ENCODE data around the gene CEP70. TPM values are rescaled to one million over a fixed set of nuclear protein-coding genes. Genes with fewer than 3 reads are reported as not detected.

CEP70 gene
- total and polyA plus RNA-seq, 10 of the 15 experiments (the other 5 are each of a cell fraction or from before 2014, with no cell fraction given): 1.4 to 9.3 (median 2.2) TPM

DNA sequence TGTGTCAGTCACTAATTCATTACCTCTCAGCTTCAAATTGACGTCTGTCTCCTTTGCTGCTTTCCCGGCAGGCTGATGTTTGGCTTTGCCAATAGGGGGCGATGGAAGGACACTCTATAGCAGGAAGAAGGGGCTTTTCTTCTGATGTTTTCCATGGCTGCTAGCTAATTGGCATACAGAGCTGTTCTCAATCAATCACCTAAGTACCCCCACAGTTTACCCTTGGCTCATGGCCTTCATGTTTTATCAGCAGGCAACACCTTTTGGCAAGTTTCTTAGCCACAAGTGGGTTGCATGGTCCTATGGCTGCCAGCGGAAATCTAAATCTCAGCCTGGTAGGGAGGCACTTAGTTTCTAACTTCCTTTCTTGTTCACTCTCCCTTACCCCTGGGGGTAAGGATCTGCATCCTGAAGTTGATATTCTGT is 114.6 kb downstream of the CEP70 start:
- Histone ChIP-seq H3K9me3 (replicated peaks; ENCODE audit: control insufficient read depth, insufficient read depth, low read length) (no peaks in the 10 kb centered on the region), H2AFZ (ENCODE audit: control insufficient read depth, low read depth, low read length) (no peak overlapping the region), H3K4me3 (no peak overlapping the region), H3K79me2 (ENCODE audit: control insufficient read depth, insufficient read depth, low read length) (no peaks in the 10 kb centered on the region), H3K36me3 (ENCODE audit: control insufficient read depth in 2 of 2, insufficient read depth in 2 of 2, low read length in 1 of 2) (no peaks in the 10 kb centered on the region), H4K20me1 (ENCODE audit: control insufficient read depth, insufficient read depth) (no peaks in the 10 kb centered on the region), H3K27me3 (replicated peaks in 1 of 2; ENCODE audit: control insufficient read depth in 2 of 2, insufficient read depth in 2 of 2, low read length in 1 of 2) (0 out of 4 replicates have a peak, but pooled peaks cover 0 to 2% of the 10 kb centered on the region in 2 experiments), H3K4me1 (ENCODE audit: control insufficient read depth, insufficient read depth, low read length) (no peaks in the 10 kb centered on the region), H3K27ac (ENCODE audit: control insufficient read depth, insufficient read depth) (no peak overlapping the region), H3K9ac (ENCODE audit: control insufficient read depth, insufficient read depth, low read length) (no peak overlapping the region), H3K4me2 (ENCODE audit: control insufficient read depth, insufficient read depth) (no peak overlapping the region)
- 0% methylated on average over 4 of the region's 4 CpGs for WGBS (ENCODE audit: insufficient coverage, insufficient replicate concordance, low lambda C conversion rate, missing lambda C conversion rate)
- FAIRE-seq (no peak), ATAC-seq (peak; percentile 81), DNase-seq (ENCODE audit: low read depth, low spot score) (no peak)
- intact Hi-C loops (cut with micrococcal nuclease; ENCODE audit: unreplicated experiment) (loop anchor here (1.0 to 5.0 kb wide), 4 partner anchors 115 to 444 kb away; partner anchors contain the start of gene CEP70), in situ Hi-C loops (cut with MboI) (no loop called here)
- POLR2A ChIA-PET: interaction anchor here (0.6 kb wide), 1 partner anchor 224 kb away, joined by 3 read pairs; no protein-coding TSS in a partner anchor
- no TSS peak for BruUV-seq (replicated peaks)
- RAD21 ChIA-PET (ENCODE audit: unreplicated experiment): interaction anchor here (0.6 to 3.9 kb wide), 10 partner anchors 115 to 446 kb away, joined by 3 to 51 read pairs (median 4); partner anchors contain the start of genes CEP70 and FAIM
- CTCF ChIA-PET: interaction anchor here (0.6 to 5.6 kb wide), 38 partner anchors 10 to 500 kb away, joined by 3 to 93 read pairs (median 4); partner anchors contain the start of gene CEP70
- SMC1A ChIA-PET (ENCODE audit: uncharacterized antibody, unreplicated experiment): interaction anchor here (0.6 to 3.6 kb wide), 14 partner anchors 9 to 457 kb away, joined by 3 to 20 read pairs (median 4); partner anchors contain the start of gene CEP70
- TF ChIP-seq LARP7 (IDR thresholded peaks at IDR 0.05) (0 out of 2 replicates have a peak, but pooled peaks have one; percentile 28), ATF7 (IDR thresholded peaks at IDR 0.05; ENCODE audit: low read depth) (no peak), SMC3 (IDR thresholded peaks at IDR 0.05; ENCODE audit: borderline replicate concordance, low read length) (peak; percentile 50), RAD21 (IDR thresholded peaks at IDR 0.05; ENCODE audit: insufficient read depth, low read depth, low read length) (peak; percentile 76), KAT2A (conservative IDR thresholded peaks at IDR 0.05; ENCODE audit: control insufficient read depth, low read depth, low read length) (no peak), RUNX3 (IDR thresholded peaks at IDR 0.05; ENCODE audit: low read length) (no peak), IKZF2 (IDR thresholded peaks at IDR 0.05) (no peak), SIN3A (IDR thresholded peaks at IDR 0.05; ENCODE audit: low read depth, low read length) (no peak), TCF12 (IDR thresholded peaks at IDR 0.05; ENCODE audit: low read depth, low read length) (no peak), YY1 (IDR thresholded peaks at IDR 0.05; ENCODE audit: low read depth, low read length) (0 out of 2 replicates have a peak, but pooled peaks have one; percentile 35), TAF1 (IDR thresholded peaks at IDR 0.05; ENCODE audit: borderline replicate concordance, low read depth, low read length) (no peak)
- TF ChIP-seq, protein P1, sequence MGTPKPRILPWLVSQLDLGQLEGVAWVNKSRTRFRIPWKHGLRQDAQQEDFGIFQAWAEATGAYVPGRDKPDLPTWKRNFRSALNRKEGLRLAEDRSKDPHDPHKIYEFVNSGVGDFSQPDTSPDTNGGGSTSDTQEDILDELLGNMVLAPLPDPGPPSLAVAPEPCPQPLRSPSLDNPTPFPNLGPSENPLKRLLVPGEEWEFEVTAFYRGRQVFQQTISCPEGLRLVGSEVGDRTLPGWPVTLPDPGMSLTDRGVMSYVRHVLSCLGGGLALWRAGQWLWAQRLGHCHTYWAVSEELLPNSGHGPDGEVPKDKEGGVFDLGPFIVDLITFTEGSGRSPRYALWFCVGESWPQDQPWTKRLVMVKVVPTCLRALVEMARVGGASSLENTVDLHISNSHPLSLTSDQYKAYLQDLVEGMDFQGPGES (IDR thresholded peaks at IDR 0.05): no peak
- TF ChIP-seq, protein P2, sequence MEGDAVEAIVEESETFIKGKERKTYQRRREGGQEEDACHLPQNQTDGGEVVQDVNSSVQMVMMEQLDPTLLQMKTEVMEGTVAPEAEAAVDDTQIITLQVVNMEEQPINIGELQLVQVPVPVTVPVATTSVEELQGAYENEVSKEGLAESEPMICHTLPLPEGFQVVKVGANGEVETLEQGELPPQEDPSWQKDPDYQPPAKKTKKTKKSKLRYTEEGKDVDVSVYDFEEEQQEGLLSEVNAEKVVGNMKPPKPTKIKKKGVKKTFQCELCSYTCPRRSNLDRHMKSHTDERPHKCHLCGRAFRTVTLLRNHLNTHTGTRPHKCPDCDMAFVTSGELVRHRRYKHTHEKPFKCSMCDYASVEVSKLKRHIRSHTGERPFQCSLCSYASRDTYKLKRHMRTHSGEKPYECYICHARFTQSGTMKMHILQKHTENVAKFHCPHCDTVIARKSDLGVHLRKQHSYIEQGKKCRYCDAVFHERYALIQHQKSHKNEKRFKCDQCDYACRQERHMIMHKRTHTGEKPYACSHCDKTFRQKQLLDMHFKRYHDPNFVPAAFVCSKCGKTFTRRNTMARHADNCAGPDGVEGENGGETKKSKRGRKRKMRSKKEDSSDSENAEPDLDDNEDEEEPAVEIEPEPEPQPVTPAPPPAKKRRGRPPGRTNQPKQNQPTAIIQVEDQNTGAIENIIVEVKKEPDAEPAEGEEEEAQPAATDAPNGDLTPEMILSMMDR (IDR thresholded peaks at IDR 0.05 in 2 of 3, conservative IDR thresholded peaks at IDR 0.05 in 1 of 3; ENCODE audit: control insufficient read depth in 2 of 3, extremely low read depth in 1 of 3, insufficient read depth in 1 of 3, low read depth in 3 of 3, low read length in 3 of 3): peak; percentile 80 to 82 (median 81)
- TF ChIP-seq, protein P3, sequence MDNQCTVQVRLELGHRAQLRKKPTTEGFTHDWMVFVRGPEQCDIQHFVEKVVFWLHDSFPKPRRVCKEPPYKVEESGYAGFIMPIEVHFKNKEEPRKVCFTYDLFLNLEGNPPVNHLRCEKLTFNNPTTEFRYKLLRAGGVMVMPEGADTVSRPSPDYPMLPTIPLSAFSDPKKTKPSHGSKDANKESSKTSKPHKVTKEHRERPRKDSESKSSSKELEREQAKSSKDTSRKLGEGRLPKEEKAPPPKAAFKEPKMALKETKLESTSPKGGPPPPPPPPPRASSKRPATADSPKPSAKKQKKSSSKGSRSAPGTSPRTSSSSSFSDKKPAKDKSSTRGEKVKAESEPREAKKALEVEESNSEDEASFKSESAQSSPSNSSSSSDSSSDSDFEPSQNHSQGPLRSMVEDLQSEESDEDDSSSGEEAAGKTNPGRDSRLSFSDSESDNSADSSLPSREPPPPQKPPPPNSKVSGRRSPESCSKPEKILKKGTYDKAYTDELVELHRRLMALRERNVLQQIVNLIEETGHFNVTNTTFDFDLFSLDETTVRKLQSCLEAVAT (IDR thresholded peaks at IDR 0.05): no peak
- TF ChIP-seq, protein P4, sequence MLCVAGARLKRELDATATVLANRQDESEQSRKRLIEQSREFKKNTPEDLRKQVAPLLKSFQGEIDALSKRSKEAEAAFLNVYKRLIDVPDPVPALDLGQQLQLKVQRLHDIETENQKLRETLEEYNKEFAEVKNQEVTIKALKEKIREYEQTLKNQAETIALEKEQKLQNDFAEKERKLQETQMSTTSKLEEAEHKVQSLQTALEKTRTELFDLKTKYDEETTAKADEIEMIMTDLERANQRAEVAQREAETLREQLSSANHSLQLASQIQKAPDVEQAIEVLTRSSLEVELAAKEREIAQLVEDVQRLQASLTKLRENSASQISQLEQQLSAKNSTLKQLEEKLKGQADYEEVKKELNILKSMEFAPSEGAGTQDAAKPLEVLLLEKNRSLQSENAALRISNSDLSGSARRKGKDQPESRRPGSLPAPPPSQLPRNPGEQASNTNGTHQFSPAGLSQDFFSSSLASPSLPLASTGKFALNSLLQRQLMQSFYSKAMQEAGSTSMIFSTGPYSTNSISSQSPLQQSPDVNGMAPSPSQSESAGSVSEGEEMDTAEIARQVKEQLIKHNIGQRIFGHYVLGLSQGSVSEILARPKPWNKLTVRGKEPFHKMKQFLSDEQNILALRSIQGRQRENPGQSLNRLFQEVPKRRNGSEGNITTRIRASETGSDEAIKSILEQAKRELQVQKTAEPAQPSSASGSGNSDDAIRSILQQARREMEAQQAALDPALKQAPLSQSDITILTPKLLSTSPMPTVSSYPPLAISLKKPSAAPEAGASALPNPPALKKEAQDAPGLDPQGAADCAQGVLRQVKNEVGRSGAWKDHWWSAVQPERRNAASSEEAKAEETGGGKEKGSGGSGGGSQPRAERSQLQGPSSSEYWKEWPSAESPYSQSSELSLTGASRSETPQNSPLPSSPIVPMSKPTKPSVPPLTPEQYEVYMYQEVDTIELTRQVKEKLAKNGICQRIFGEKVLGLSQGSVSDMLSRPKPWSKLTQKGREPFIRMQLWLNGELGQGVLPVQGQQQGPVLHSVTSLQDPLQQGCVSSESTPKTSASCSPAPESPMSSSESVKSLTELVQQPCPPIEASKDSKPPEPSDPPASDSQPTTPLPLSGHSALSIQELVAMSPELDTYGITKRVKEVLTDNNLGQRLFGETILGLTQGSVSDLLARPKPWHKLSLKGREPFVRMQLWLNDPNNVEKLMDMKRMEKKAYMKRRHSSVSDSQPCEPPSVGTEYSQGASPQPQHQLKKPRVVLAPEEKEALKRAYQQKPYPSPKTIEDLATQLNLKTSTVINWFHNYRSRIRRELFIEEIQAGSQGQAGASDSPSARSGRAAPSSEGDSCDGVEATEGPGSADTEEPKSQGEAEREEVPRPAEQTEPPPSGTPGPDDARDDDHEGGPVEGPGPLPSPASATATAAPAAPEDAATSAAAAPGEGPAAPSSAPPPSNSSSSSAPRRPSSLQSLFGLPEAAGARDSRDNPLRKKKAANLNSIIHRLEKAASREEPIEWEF (IDR thresholded peaks at IDR 0.05; ENCODE audit: insufficient replicate concordance, low read depth, low read length): no peak

All from GM12878 (cell line).